ENCODE measurements around the gene FBXW9. TPM values are rescaled to one million over a fixed set of nuclear protein-coding genes. Genes with fewer than 3 reads are reported as not detected.

Gene FBXW9
- total and polyA plus RNA-seq, 2 of the 4 experiments (the other 2 are of a cell fraction) = 9.5 to 14.2 TPM

GRCh38 chr19:12639901-12640613, 56.4 kb downstream of the FBXW9 start:
- Histone ChIP-seq H3K27ac (ENCODE audit: insufficient read depth, low read length) (no peak overlapping the region), H3K9me3 (ENCODE audit: control insufficient read depth, insufficient read depth, low read length) (no peaks in the 10 kb centered on the region), H3K4me3 (ENCODE audit: insufficient read depth, low read depth, low read length) (no peak overlapping the region; the same call in 1 of the 2 replicates), H3K9ac (ENCODE audit: low read depth, low read length) (no peak overlapping the region), H4K8ac (ENCODE audit: low read depth in 2 of 2, low read length in 2 of 2) (peak overlapping the region in 1 of 2 experiments; percentile 67; a peak in 2 of 4 replicates), H4K5ac (ENCODE audit: low read depth, low read length) (0 out of 2 replicates have a peak overlapping the region, but pooled peaks have one; percentile 43), H2BK120ac (ENCODE audit: low read depth, low read length) (no peak overlapping the region), H3K36me3 (ENCODE audit: control insufficient read depth, insufficient read depth, low read length) (no peaks in the 10 kb centered on the region), H3K79me1 (ENCODE audit: low read depth in 1 of 2, low read length in 2 of 2) (no peaks in the 10 kb centered on the region), H2BK15ac (ENCODE audit: low read depth, low read length) (no peak overlapping the region), H3K56ac (ENCODE audit: extremely low read depth, insufficient read depth, low read length) (no peak overlapping the region), H3K18ac (ENCODE audit: low read depth, low read length) (no peak overlapping the region), H2AFZ (replicated peaks; ENCODE audit: low read length, poor library complexity) (peak overlapping the region; percentile 92), H2AK9ac (replicated peaks; ENCODE audit: low read depth, low read length, poor library complexity) (peak overlapping the region; percentile 17), H2BK20ac (ENCODE audit: low read depth, low read length) (no peak overlapping the region), H4K20me1 (ENCODE audit: insufficient read depth, low read length) (no peaks in the 10 kb centered on the region), H2AK5ac (ENCODE audit: low read depth, low read length) (no peak overlapping the region), H3K9me1 (ENCODE audit: insufficient read depth, low read length) (no peaks in the 10 kb centered on the region), H2BK5ac (ENCODE audit: low read depth, low read length, poor library complexity, severe bottlenecking) (no peak overlapping the region), H3K23ac (ENCODE audit: low read depth, low read length) (no peak overlapping the region), H3K14ac (replicated peaks; ENCODE audit: low read depth, low read length) (no peak overlapping the region), H4K91ac (ENCODE audit: insufficient read depth, low read depth, low read length) (no peak overlapping the region; the same call in 1 of the 2 replicates), H3K4ac (ENCODE audit: low read depth, low read length) (no peak overlapping the region), H3K4me2 (ENCODE audit: low read depth, low read length) (peak overlapping the region; percentile 64), H3K4me1 (ENCODE audit: control insufficient read depth, insufficient read depth, low read length) (peaks cover 3% of the 10 kb centered on the region), H3K27me3 (ENCODE audit: control insufficient read depth, insufficient read depth, low read length) (no peaks in the 10 kb centered on the region)
- WGBS, 2 experiments (ENCODE audit: extremely low coverage in 2 of 2, insufficient read length in 1 of 2) = 17% methylated on average over 27 of the region's 39 CpGs; no CpG with 5 or more reads in 1 of the 2 experiments
- in situ Hi-C loops (cut with MboI; ENCODE audit: low sequenced_read_pairs) = no loop called here
- POLR2A ChIA-PET (ENCODE audit: unreplicated experiment) = no interaction called here
- dilution Hi-C loops (cut with HindIII; ENCODE audit: low sequenced_read_pairs, unreplicated experiment) = no loop called here
- ATAC-seq (ENCODE audit: low read depth) = peak; percentile 98
- CTCF ChIA-PET = interaction anchor here (0.6 to 1.0 kb wide), 2 partner anchors 9 to 94 kb away, joined by 3 read pairs; no protein-coding TSS in a partner anchor
- 0 out of 2 replicates have a peak, but pooled peaks have one; percentile 12 for TF ChIP-seq BHLHE40 (IDR thresholded peaks at IDR 0.05; ENCODE audit: low read depth, low read length)
- no peak for TF ChIP-seq MAZ (IDR thresholded peaks at IDR 0.05; ENCODE audit: borderline replicate concordance, low read depth, low read length)
- peak; percentile 48 for TF ChIP-seq RAD21 (IDR thresholded peaks at IDR 0.05; ENCODE audit: low read length)
- no peak for TF ChIP-seq RCOR1 (IDR thresholded peaks at IDR 0.05; ENCODE audit: insufficient replicate concordance, low read length)
- TF ChIP-seq POLR2A (IDR thresholded peaks at IDR 0.05; ENCODE audit: low read depth, low read length) = no peak
- no peak for TF ChIP-seq MAFK (IDR thresholded peaks at IDR 0.05; ENCODE audit: low read depth, low read length)
- TF ChIP-seq CTCF (conservative IDR thresholded peaks at IDR 0.05; ENCODE audit: low read depth, low read length) = peak; percentile 74
- TF ChIP-seq CHD1 (IDR thresholded peaks at IDR 0.05; ENCODE audit: low read depth, low read length) = no peak
- 0 out of 2 replicates have a peak, but pooled peaks have one; percentile 15 for TF ChIP-seq USF2 (IDR thresholded peaks at IDR 0.05; ENCODE audit: low read depth, low read length)
- TF ChIP-seq NFE2L2 (IDR thresholded peaks at IDR 0.05; ENCODE audit: low read depth, low read length) = no peak
- peak; percentile 37; the same call in 1 of the 2 replicates for TF ChIP-seq MXI1 (IDR thresholded peaks at IDR 0.05; ENCODE audit: borderline replicate concordance, low read depth, low read length)
- peak; percentile 20; the same call in 1 of the 2 replicates for TF ChIP-seq SMC3 (IDR thresholded peaks at IDR 0.05; ENCODE audit: low read depth, low read length)
- TF ChIP-seq CEBPB (IDR thresholded peaks at IDR 0.05; ENCODE audit: low read depth, low read length) = no peak
- TF ChIP-seq RFX5 (IDR thresholded peaks at IDR 0.05; ENCODE audit: low read depth, low read length) = no peak
- TF ChIP-seq FOS (IDR thresholded peaks at IDR 0.05; ENCODE audit: low read depth, low read length) = no peak
- no TSS peak for BruUV-seq (replicated peaks)
- intact Hi-C loops (cut with micrococcal nuclease) = no loop called here
- DNase-seq = peak; percentile 77

Measured in IMR-90 (cell line).